Measurements from ENCODE around the gene ACR.

ACR gene

GRCh38 chr22:50737728-50738648, at the start of gene ACR:
ACR (plus strand) TSS chr22:50738204; CDS start chr22:50738236, 32 bp downstream.
- DNase-seq (ENCODE audit: low read depth) = no peak

- DNase-seq (ENCODE audit: low read depth) = no peak
Measured at GRCh38 chr22:50688448-50688847, 49.6 kb upstream of the ACR start.

GRCh38 chr22:50691521-50691920, 46.5 kb upstream of the ACR start:
- DNase-seq (ENCODE audit: low read depth) = peak; percentile 33

GRCh38 chr22:50693462-50693861, 44.5 kb upstream of the ACR start:
- DNase-seq (ENCODE audit: low read depth) = no peak

GRCh38 chr22:50694099-50694605, 43.9 kb upstream of the ACR start:
- no peak for DNase-seq (ENCODE audit: low read depth)

- no peak for DNase-seq (ENCODE audit: low read depth)
Measured at GRCh38 chr22:50694766-50695420, 43.1 kb upstream of the ACR start.

GRCh38 chr22:50695421-50696250, 42.4 kb upstream of the ACR start:
- no peak for DNase-seq (ENCODE audit: low read depth)

- DNase-seq (ENCODE audit: low read depth) = no peak
Measured at GRCh38 chr22:50696251-50696798, 41.7 kb upstream of the ACR start.

- no peak for DNase-seq (ENCODE audit: low read depth)
Measured at GRCh38 chr22:50696799-50697561, 41.0 kb upstream of the ACR start.

GRCh38 chr22:50697667-50698506, 40.1 kb upstream of the ACR start:
- no peak for DNase-seq (ENCODE audit: low read depth)

- no peak for DNase-seq (ENCODE audit: low read depth)
Measured at GRCh38 chr22:50698546-50698945, 39.5 kb upstream of the ACR start.

- DNase-seq (ENCODE audit: low read depth) = no peak
Measured at GRCh38 chr22:50699001-50699755, 38.8 kb upstream of the ACR start.

- no peak for DNase-seq (ENCODE audit: low read depth)
Measured at GRCh38 chr22:50699756-50700386, 38.1 kb upstream of the ACR start.

- no peak for DNase-seq (ENCODE audit: low read depth)
Measured at GRCh38 chr22:50700387-50701075, 37.5 kb upstream of the ACR start.

- no peak for DNase-seq (ENCODE audit: low read depth)
Measured at GRCh38 chr22:50701076-50701419, 37.0 kb upstream of the ACR start.

GRCh38 chr22:50701428-50702154, 36.4 kb upstream of the ACR start:
- DNase-seq (ENCODE audit: low read depth) = no peak

- no peak for DNase-seq (ENCODE audit: low read depth)
Measured at GRCh38 chr22:50702261-50702671, 35.7 kb upstream of the ACR start.

Data from fibroblast of gingiva (primary cell).